ENCODE results near the gene REELD1.

REELD1 gene

GRCh38 chr4:146271466-146271865, 57.1 kb downstream of the REELD1 start:
- DNase-seq = no peak

DNA sequence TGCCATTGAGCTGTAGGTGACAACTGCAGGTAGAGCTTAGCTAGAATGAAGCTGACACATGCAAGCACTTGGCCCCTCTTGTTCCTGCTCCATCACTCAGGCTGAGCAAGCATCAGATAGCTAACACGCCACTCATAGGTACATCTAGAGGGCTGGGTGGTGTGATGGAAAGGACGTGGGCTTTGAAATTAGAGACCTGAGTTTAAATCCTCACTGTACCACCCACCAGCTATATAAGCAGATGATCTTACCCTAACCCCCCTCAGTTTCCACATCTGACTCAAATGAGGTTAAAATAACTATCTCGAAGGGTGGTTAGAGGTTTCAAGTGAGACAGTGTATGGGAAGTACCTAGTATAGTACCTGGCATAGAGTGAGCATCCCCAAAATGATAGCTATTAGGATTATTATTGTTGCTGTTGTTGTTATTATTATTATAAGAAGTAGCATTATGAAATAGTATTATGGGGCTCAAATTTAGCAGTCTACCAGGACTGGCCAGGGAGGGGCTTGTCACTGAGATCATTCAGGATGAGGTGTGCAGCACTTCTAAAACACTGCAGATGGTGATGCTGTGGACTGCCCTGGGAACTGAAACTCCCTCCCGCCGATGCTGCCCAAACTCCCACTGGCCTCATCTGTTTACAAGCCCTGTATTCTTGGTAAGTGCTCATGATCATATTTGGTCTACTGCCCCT, 59.0 kb downstream of the REELD1 start:
- no peak for DNase-seq

DNA sequence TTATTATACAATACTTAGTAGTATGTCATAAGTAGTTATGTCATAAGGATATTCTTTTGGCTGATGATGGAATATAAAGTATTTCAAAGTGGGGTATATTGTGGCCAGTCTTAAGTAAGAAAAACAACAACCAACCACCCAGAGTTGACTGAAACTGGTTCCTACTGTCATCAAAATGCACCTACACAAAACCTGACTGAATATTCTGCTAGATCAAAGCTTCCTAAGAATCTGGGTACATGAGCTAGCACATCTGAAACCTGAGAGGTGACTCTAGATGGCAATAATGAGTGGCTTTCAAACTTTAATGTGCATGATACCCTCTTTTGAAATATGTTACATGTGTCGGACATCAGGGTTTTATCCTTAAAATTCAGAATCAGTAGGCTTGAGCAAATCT, 60.4 kb downstream of the REELD1 start:
- no peak for DNase-seq

- DNase-seq = no peak
Observed at GRCh38 chr4:146275370-146275769, 61.0 kb downstream of the REELD1 start.

- no peak for DNase-seq
Observed at GRCh38 chr4:146278986-146279385, 64.6 kb downstream of the REELD1 start.
